HepG2 (cell line): ENCODE results near the gene MTHFD1L. TPM values are rescaled to one million over a fixed set of nuclear protein-coding genes. Genes with fewer than 3 reads are reported as not detected.

ENCODE experiments used
- DR1 ChIP-seq: sonication (generic); formaldehyde crosslinking; IDR thresholded peaks from 2 replicates; pipeline ENCODE4 v1.8.0; 2021; ENCODE audit warnings: mild to moderate bottlenecking, missing genetic modification reagents, inconsistent platforms
- FOXC1 ChIP-seq: sonication (generic); formaldehyde crosslinking; IDR thresholded peaks from 2 replicates; pipeline ENCODE4 v1.8.0; 2022; ENCODE audit warnings: mild to moderate bottlenecking, missing genetic modification reagents, borderline replicate concordance
- FOXK2 ChIP-seq: fragments of 450-650 bp; IDR thresholded peaks from 2 replicates; pipeline ENCODE4 v1.6.1; 2016
- GLI4 ChIP-seq: sonication (generic); formaldehyde crosslinking; IDR thresholded peaks from 2 replicates; pipeline ENCODE4 v1.5.1; 2020; ENCODE audit warnings: missing genetic modification reagents, mild to moderate bottlenecking, moderate library complexity, borderline replicate concordance
- JARID2 ChIP-seq: sonication (generic); formaldehyde crosslinking; IDR thresholded peaks from 2 replicates; pipeline ENCODE4 v1.8.1; 2023; ENCODE audit warnings: missing genetic modification reagents, inconsistent platforms; ENCODE audit not compliant: insufficient replicate concordance
- JUND ChIP-seq: sonication (generic); formaldehyde crosslinking; IDR thresholded peaks from 2 replicates; pipeline ENCODE4 v1.8.0; 2022; ENCODE audit warnings: mild to moderate bottlenecking, missing genetic modification reagents
- PCBP1 ChIP-seq: fragments of 200-400 bp; formaldehyde crosslinking; IDR thresholded peaks from 2 replicates; pipeline ENCODE4 v1.6.1; 2017; ENCODE audit warnings: mild to moderate bottlenecking, low read depth, low read length, borderline replicate concordance
- PTBP1 ChIP-seq: fragments of 200-400 bp; formaldehyde crosslinking; IDR thresholded peaks from 2 replicates; pipeline ENCODE4 v1.6.1; 2018; ENCODE audit warnings: low read length, low read depth; ENCODE audit not compliant: poor library complexity, severe bottlenecking
- SPEN ChIP-seq: sonication (generic); formaldehyde crosslinking; IDR thresholded peaks from 2 replicates; pipeline ENCODE4 v1.5.1; 2020; ENCODE audit warnings: low read depth, mild to moderate bottlenecking, missing genetic modification reagents
- ZFP36 ChIP-seq: fragments of 150-350 bp; IDR thresholded peaks from 2 replicates; pipeline ENCODE4 v1.6.1; 2018; ENCODE audit warnings: borderline replicate concordance, low read length, low read depth; ENCODE audit not compliant: partially characterized antibody
- ZNF12 ChIP-seq: sonication (generic); formaldehyde crosslinking; IDR thresholded peaks from 2 replicates; pipeline ENCODE4 v1.5.0; 2020; ENCODE audit warnings: missing genetic modification reagents
- ZNF235 ChIP-seq: sonication (generic); formaldehyde crosslinking; IDR thresholded peaks from 2 replicates; pipeline ENCODE4 v1.8.1; 2023; ENCODE audit warnings: mild to moderate bottlenecking, missing genetic modification reagents, borderline replicate concordance
- ZNF7 ChIP-seq: IDR thresholded peaks from 2 replicates; pipeline ENCODE4 v1.6.1; 2016; ENCODE audit warnings: missing biosample characterization, missing genetic modification reagents
- ZNF792 ChIP-seq: IDR thresholded peaks from 2 replicates; pipeline ENCODE4 v1.6.1; 2016
- polyA plus RNA-seq, 8 experiments: library from polyadenylated mRNA; depleted of rRNA in 3 of 8; stranded (reverse) in 7 of 8; unstranded in 1 of 8; fragments of >200 nt; fragmentation: Illumina TruSeq in 4 of 8; extraction: Trizol in 4 of 8; gene quantifications; 2 replicates each; pipeline versions ENCODE4 v1.2.1 to v1.2.3, GENCODE V29; 2011 to 2016; ENCODE audit warnings: low read depth in 4 of 8, missing spikeins in 1 of 8, mixed read lengths in 1 of 8; ENCODE audit not compliant: insufficient read depth in 1 of 8
- total RNA-seq, 5 experiments: library from RNA; depleted of rRNA; stranded (reverse); fragments of >200 nt; fragmentation: Illumina TruSeq; extraction: Trizol; gene quantifications; 2 replicates each; pipeline ENCODE4 v1.2.3, GENCODE V29; 2016; ENCODE audit warnings: low read depth in 1 of 5
- TF ChIP-seq, protein P1 (sequence below): sonication (generic); formaldehyde crosslinking; IDR thresholded peaks from 2 replicates; pipeline ENCODE4 v1.5.0; 2020; ENCODE audit warnings: missing genetic modification reagents
- TF ChIP-seq, protein P2 (sequence below): sonication (generic); formaldehyde crosslinking; IDR thresholded peaks from 2 replicates; pipeline ENCODE4 v1.8.1; 2022; ENCODE audit warnings: low read depth, mild to moderate bottlenecking, missing genetic modification reagents
- TF ChIP-seq, protein P3 (sequence below): sonication (generic); formaldehyde crosslinking; IDR thresholded peaks from 2 replicates; pipeline ENCODE4 v1.5.1; 2020; ENCODE audit warnings: mild to moderate bottlenecking, missing genetic modification reagents

The MTHFD1L gene
- total and polyA plus RNA-seq, 2 of the 13 experiments (the other 11 are each of a cell fraction or from before 2014, with no cell fraction given), result 24.0 to 39.6 TPM

DNA sequence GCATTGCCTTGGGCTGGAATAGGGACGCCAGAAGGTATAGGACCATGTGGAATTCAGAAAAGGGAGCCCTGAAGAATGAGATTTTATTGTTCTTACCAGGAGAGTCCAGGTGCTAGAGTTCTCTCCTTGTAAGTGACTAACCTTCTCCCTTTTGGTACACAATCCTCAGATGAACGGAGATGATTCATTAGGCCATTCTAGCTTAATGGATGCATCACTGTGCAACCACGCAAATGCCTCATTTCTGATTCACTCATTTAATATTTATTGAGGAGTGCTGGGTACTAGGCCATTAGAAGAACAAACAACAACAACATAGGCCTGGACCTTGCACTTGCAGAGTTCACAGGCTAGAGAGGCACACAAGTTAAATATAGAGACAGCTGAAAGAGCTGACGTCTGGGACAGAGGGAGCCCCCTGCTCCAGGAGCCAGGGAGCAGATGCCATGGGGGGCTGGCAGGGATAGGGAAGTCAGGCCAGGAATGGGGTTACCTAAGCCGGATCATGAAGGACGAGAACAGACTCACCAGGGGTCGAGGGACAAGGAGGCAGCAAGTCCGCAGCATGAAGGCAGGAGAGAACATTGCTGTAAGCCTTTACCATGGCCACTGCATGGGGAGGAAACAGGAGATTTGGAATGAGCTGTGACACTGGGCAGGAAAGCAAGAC is 194.7 kb downstream of the MTHFD1L start (continued):
- TF ChIP-seq, protein P1, sequence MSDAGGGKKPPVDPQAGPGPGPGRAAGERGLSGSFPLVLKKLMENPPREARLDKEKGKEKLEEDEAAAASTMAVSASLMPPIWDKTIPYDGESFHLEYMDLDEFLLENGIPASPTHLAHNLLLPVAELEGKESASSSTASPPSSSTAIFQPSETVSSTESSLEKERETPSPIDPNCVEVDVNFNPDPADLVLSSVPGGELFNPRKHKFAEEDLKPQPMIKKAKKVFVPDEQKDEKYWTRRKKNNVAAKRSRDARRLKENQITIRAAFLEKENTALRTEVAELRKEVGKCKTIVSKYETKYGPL (CRISPR knock-in tag), result no peak
- TF ChIP-seq ZNF792 (CRISPR knock-in tag) (no peak), ZFP36 (no peak), JARID2 (CRISPR knock-in tag) (no peak), PCBP1 (no peak), ZNF12 (CRISPR knock-in tag) (no peak; the same call in 1 of the 2 replicates), DR1 (CRISPR knock-in tag) (no peak), FOXK2 (peak; percentile 76), ZNF235 (CRISPR knock-in tag) (no peak), PTBP1 (no peak), ZNF7 (CRISPR knock-in tag) (no peak), SPEN (peak; percentile 60; the same call in 1 of the 2 replicates), GLI4 (no peak), JUND (CRISPR knock-in tag) (no peak), FOXC1 (CRISPR knock-in tag) (no peak)
- TF ChIP-seq, protein P2, sequence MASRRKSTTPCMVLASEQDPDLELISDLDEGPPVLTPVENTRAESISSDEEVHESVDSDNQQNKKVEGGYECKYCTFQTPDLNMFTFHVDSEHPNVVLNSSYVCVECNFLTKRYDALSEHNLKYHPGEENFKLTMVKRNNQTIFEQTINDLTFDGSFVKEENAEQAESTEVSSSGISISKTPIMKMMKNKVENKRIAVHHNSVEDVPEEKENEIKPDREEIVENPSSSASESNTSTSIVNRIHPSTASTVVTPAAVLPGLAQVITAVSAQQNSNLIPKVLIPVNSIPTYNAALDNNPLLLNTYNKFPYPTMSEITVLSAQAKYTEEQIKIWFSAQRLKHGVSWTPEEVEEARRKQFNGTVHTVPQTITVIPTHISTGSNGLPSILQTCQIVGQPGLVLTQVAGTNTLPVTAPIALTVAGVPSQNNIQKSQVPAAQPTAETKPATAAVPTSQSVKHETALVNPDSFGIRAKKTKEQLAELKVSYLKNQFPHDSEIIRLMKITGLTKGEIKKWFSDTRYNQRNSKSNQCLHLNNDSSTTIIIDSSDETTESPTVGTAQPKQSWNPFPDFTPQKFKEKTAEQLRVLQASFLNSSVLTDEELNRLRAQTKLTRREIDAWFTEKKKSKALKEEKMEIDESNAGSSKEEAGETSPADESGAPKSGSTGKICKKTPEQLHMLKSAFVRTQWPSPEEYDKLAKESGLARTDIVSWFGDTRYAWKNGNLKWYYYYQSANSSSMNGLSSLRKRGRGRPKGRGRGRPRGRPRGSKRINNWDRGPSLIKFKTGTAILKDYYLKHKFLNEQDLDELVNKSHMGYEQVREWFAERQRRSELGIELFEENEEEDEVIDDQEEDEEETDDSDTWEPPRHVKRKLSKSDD (CRISPR knock-in tag), result no peak
- TF ChIP-seq, protein P3, sequence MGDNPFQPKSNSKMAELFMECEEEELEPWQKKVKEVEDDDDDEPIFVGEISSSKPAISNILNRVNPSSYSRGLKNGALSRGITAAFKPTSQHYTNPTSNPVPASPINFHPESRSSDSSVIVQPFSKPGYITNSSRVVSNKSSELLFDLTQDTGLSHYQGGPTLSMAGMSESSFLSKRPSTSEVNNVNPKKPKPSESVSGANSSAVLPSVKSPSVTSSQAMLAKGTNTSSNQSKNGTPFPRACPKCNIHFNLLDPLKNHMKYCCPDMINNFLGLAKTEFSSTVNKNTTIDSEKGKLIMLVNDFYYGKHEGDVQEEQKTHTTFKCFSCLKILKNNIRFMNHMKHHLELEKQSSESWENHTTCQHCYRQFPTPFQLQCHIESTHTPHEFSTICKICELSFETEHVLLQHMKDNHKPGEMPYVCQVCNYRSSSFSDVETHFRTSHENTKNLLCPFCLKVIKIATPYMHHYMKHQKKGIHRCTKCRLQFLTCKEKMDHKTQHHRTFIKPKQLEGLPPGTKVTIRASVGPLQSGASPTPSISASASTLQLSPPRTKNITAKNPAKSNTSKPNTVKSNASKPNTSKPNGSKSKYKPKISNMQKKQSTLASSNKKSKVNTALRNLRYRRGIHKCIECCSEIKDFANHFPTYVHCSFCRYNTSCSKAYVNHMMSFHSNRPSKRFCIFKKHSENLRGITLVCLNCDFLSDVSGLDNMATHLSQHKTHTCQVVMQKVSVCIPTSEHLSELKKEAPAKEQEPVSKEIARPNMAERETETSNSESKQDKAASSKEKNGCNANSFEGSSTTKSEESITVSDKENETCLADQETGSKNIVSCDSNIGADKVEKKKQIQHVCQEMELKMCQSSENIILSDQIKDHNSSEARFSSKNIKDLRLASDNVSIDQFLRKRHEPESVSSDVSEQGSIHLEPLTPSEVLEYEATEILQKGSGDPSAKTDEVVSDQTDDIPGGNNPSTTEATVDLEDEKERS, result no peak
